DOHH2 (cell line): ENCODE results near the gene TTN.

Experiments
- H3F3A ChIP-seq: fragments of 200-600 bp; sonication (generic), shearing (Covaris generic); 2 replicates; pipeline ENCODE4 v1.6.0; 2016; ENCODE audit warnings: antibody characterized with exemption, mild to moderate bottlenecking; ENCODE audit not compliant: control insufficient read depth, insufficient read depth
- H3K27ac ChIP-seq: fragments of 200-600 bp; sonication (generic); 2 replicates; pipeline ENCODE4 v1.5.1; 2014; ENCODE audit warnings: low read depth, mild to moderate bottlenecking, low read length, moderate library complexity
- H3K27me3 ChIP-seq: fragments of 200-600 bp; sonication (generic); 2 replicates; pipeline ENCODE4 v1.6.1; 2014; ENCODE audit warnings: mild to moderate bottlenecking, low read length, mixed read lengths; ENCODE audit not compliant: control insufficient read depth
- H3K36me3 ChIP-seq: fragments of 200-600 bp; sonication (generic); 2 replicates; pipeline ENCODE4 v1.6.1; 2014; ENCODE audit warnings: mild to moderate bottlenecking, low read length, moderate library complexity, mixed read lengths; ENCODE audit not compliant: control insufficient read depth
- H3K4me1 ChIP-seq: fragments of 200-600 bp; sonication (generic); 2 replicates; pipeline ENCODE4 v1.6.1; 2014; ENCODE audit warnings: mild to moderate bottlenecking, low read length, mixed read lengths; ENCODE audit not compliant: control insufficient read depth
- H3K4me2 ChIP-seq: fragments of 200-600 bp; sonication (generic); 2 replicates; pipeline ENCODE4 v1.6.0; 2014; ENCODE audit warnings: mild to moderate bottlenecking, low read length, moderate library complexity
- H3K4me3 ChIP-seq: fragments of 200-600 bp; sonication (generic); 2 replicates; pipeline ENCODE4 v1.5.1; 2014; ENCODE audit warnings: mild to moderate bottlenecking, low read length, mixed read lengths
- H3K79me2 ChIP-seq: fragments of 200-600 bp; sonication (generic); 2 replicates; pipeline ENCODE4 v1.6.1; 2014; ENCODE audit warnings: mild to moderate bottlenecking, low read length, mixed read lengths; ENCODE audit not compliant: control insufficient read depth
- H3K9me2 ChIP-seq: fragments of 200-600 bp; sonication (generic); replicated peaks from 2 replicates; pipeline ENCODE4 v1.6.1; 2014; ENCODE audit warnings: mild to moderate bottlenecking, low read length, mixed read lengths; ENCODE audit not compliant: control insufficient read depth
- H3K9me3 ChIP-seq: fragments of 200-600 bp; sonication (generic); 2 replicates; pipeline ENCODE4 v1.6.1; 2014; ENCODE audit warnings: antibody characterized with exemption, low read length, mixed read lengths; ENCODE audit not compliant: control insufficient read depth, insufficient read depth
- H4K20me1 ChIP-seq: fragments of 200-600 bp; sonication (generic); 2 replicates; pipeline ENCODE4 v1.6.0; 2014; ENCODE audit warnings: low read depth, mild to moderate bottlenecking, antibody characterized with exemption, low read length, moderate library complexity; ENCODE audit not compliant: control insufficient read depth, insufficient read depth
- EZH2phosphoT487 ChIP-seq: fragments of 200-600 bp; sonication (generic); IDR thresholded peaks from 2 replicates; pipeline ENCODE4 v1.6.1; 2017; ENCODE audit warnings: borderline replicate concordance, mild to moderate bottlenecking, antibody characterized with exemption, low read length, moderate library complexity, mixed read lengths
- TF ChIP-seq, protein P1 (sequence below): fragments of 200-600 bp; sonication (generic); IDR thresholded peaks from one replicate; pipeline ENCODE4 v1.5.1; 2014; ENCODE audit warnings: antibody characterized with exemption, mild to moderate bottlenecking, low read depth, low read length; ENCODE audit not compliant: poor library complexity, severe bottlenecking

Gene TTN

GRCh38 chr2:178800510-178800909 is 6.7 kb downstream of the TTN start:
- Histone ChIP-seq H4K20me1 (no peaks in the 10 kb centered on the region), H3K4me3 (no peak overlapping the region), H3K4me1 (no peaks in the 10 kb centered on the region), H3K9me3 (no peaks in the 10 kb centered on the region), H3K27me3 (no peaks in the 10 kb centered on the region), H3K79me2 (no peaks in the 10 kb centered on the region), H3K36me3 (no peaks in the 10 kb centered on the region), H3K4me2 (no peak overlapping the region), H3F3A (no peaks in the 10 kb centered on the region), H3K9me2 (no peaks in the 10 kb centered on the region), H3K27ac (no peak overlapping the region)
- TF ChIP-seq, protein P1, sequence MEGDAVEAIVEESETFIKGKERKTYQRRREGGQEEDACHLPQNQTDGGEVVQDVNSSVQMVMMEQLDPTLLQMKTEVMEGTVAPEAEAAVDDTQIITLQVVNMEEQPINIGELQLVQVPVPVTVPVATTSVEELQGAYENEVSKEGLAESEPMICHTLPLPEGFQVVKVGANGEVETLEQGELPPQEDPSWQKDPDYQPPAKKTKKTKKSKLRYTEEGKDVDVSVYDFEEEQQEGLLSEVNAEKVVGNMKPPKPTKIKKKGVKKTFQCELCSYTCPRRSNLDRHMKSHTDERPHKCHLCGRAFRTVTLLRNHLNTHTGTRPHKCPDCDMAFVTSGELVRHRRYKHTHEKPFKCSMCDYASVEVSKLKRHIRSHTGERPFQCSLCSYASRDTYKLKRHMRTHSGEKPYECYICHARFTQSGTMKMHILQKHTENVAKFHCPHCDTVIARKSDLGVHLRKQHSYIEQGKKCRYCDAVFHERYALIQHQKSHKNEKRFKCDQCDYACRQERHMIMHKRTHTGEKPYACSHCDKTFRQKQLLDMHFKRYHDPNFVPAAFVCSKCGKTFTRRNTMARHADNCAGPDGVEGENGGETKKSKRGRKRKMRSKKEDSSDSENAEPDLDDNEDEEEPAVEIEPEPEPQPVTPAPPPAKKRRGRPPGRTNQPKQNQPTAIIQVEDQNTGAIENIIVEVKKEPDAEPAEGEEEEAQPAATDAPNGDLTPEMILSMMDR, result no peak
- TF ChIP-seq EZH2phosphoT487, result no peak

GRCh38 chr2:178799305-178799704 is 7.9 kb downstream of the TTN start:
- Histone ChIP-seq H3K4me3 (no peak overlapping the region), H3K79me2 (no peaks in the 10 kb centered on the region), H3K36me3 (no peaks in the 10 kb centered on the region), H3K27ac (no peak overlapping the region), H3K4me1 (no peaks in the 10 kb centered on the region), H3K27me3 (no peaks in the 10 kb centered on the region), H4K20me1 (no peaks in the 10 kb centered on the region), H3K4me2 (no peak overlapping the region), H3K9me2 (no peaks in the 10 kb centered on the region), H3K9me3 (no peaks in the 10 kb centered on the region), H3F3A (no peaks in the 10 kb centered on the region)
- TF ChIP-seq, protein P1, result no peak
- TF ChIP-seq EZH2phosphoT487, result no peak

- H3K79me2 ChIP-seq, result no peaks in the 10 kb centered on the region
- no peak overlapping the region for H3K27ac ChIP-seq
- H3K4me2 ChIP-seq, result no peak overlapping the region
- TF ChIP-seq, protein P1, result peak; percentile 68
- TF ChIP-seq EZH2phosphoT487, result no peak
- H3K9me2 ChIP-seq, result no peaks in the 10 kb centered on the region
- H3K4me1 ChIP-seq, result no peaks in the 10 kb centered on the region
- H3F3A ChIP-seq, result no peaks in the 10 kb centered on the region
- no peaks in the 10 kb centered on the region for H3K27me3 ChIP-seq
- no peaks in the 10 kb centered on the region for H3K9me3 ChIP-seq
- H3K36me3 ChIP-seq, result no peaks in the 10 kb centered on the region
- no peaks in the 10 kb centered on the region for H4K20me1 ChIP-seq
- H3K4me3 ChIP-seq, result no peak overlapping the region
Observed at GRCh38 chr2:178796079-178796677, 11.0 kb downstream of the TTN start.
